Activated T-cell treated with anti-CD3 and anti-CD28 coated beads, Interleukin-2, amount 50 U/mL, for 4 hours (primary cell): ENCODE measurements around the gene STK4. TPM values are rescaled to one million over a fixed set of nuclear protein-coding genes. Genes with fewer than 3 reads are reported as not detected.
"Not testable (repeated sequence)": the region's sequence is repeated elsewhere in the genome, so short reads cannot be mapped to it uniquely, and the experiment has no call there.

ENCODE experiments used
- ATAC-seq, 2 donors: fragments of 200-7000 bp; cut with Tn5 transposase; one replicate each; pipeline ENCODE4 v1.10.0; 2021
- DNase-seq: peaks from one replicate; pipeline ENCODE4 v3.0.0-alpha.2; 2020
- H3K27me3 Mint-ChIP-seq: one replicate; pipeline ENCODE4 v1.8.0; 2021; ENCODE audit warnings: low read depth, mixed read lengths
- H3K36me3 Mint-ChIP-seq: one replicate; pipeline ENCODE4 v1.8.0; 2022; ENCODE audit warnings: mixed read lengths; ENCODE audit not compliant: insufficient read depth
- H3K4me1 Mint-ChIP-seq: one replicate; pipeline ENCODE4 v1.8.0; 2021; ENCODE audit warnings: low read depth, mixed read lengths
- H3K4me3 Mint-ChIP-seq: one replicate; pipeline ENCODE4 v1.8.0; 2021; ENCODE audit warnings: mild to moderate bottlenecking, moderate library complexity, mixed read lengths
- H3K9me3 Mint-ChIP-seq: one replicate; pipeline ENCODE4 v1.8.0; 2021; ENCODE audit warnings: mixed read lengths
- total RNA-seq, 3 donors: library from RNA; stranded (reverse); gene quantifications; one replicate each; pipeline ENCODE4 v1.2.1, GENCODE V29; 2021

The STK4 gene
- total RNA-seq, 3 donors from 2014 or later: 134 to 157 (median 149) TPM

GRCh38 chr20:45053430-45054351, 87.4 kb downstream of the STK4 start:
- Mint-ChIP-seq H3K36me3 (peaks cover 36% of the 10 kb centered on the region), H3K4me3 (no peak overlapping the region), H3K4me1 (peaks cover 82% of the 10 kb centered on the region), H3K27me3 (no peaks in the 10 kb centered on the region), H3K9me3 (no peaks in the 10 kb centered on the region)
- ATAC-seq: peak; percentile 21 to 29
- no peak for DNase-seq

- no peaks in the 10 kb centered on the region for H3K27me3 Mint-ChIP-seq
- ATAC-seq (peak in 1 of 2 donors; percentile 37), DNase-seq (no peak)
- H3K4me1 Mint-ChIP-seq: peaks cover 79% of the 10 kb centered on the region
- H3K9me3 Mint-ChIP-seq: no peaks in the 10 kb centered on the region
- H3K36me3 Mint-ChIP-seq: peaks cover 37% of the 10 kb centered on the region
- H3K4me3 Mint-ChIP-seq: no peak overlapping the region
These were observed 88.7 kb downstream of the STK4 start for GRCh38 chr20:45055056-45055455.

- no peak overlapping the region for H3K4me3 Mint-ChIP-seq
- peaks cover 39% of the 10 kb centered on the region for H3K36me3 Mint-ChIP-seq
- no peaks in the 10 kb centered on the region for H3K9me3 Mint-ChIP-seq
- H3K4me1 Mint-ChIP-seq: peaks cover 82% of the 10 kb centered on the region
- DNase-seq (no peak), ATAC-seq (no peak)
- H3K27me3 Mint-ChIP-seq: no peaks in the 10 kb centered on the region
These were observed 90.3 kb downstream of the STK4 start for GRCh38 chr20:45056473-45057173.

- Mint-ChIP-seq H3K4me3 (no peak overlapping the region), H3K36me3 (peaks cover 42% of the 10 kb centered on the region), H3K4me1 (peaks cover 75% of the 10 kb centered on the region), H3K9me3 (no peaks in the 10 kb centered on the region), H3K27me3 (no peaks in the 10 kb centered on the region)
- no peak for DNase-seq
- ATAC-seq: no peak
These were observed 92.0 kb downstream of the STK4 start for GRCh38 chr20:45058168-45058850.

GRCh38 chr20:45059022-45059728, 92.9 kb downstream of the STK4 start:
- no peaks in the 10 kb centered on the region for H3K27me3 Mint-ChIP-seq
- H3K9me3 Mint-ChIP-seq: no peaks in the 10 kb centered on the region
- H3K36me3 Mint-ChIP-seq: peaks cover 36% of the 10 kb centered on the region
- H3K4me3 Mint-ChIP-seq: no peak overlapping the region
- peaks cover 72% of the 10 kb centered on the region for H3K4me1 Mint-ChIP-seq
- no peak for DNase-seq
- ATAC-seq: peak; percentile 41 to 53

- no peaks in the 10 kb centered on the region for H3K27me3 Mint-ChIP-seq
- peaks cover 76% of the 10 kb centered on the region for H3K4me1 Mint-ChIP-seq
- peaks cover 34% of the 10 kb centered on the region for H3K36me3 Mint-ChIP-seq
These were observed 94.0 kb downstream of the STK4 start for GRCh38 chr20:45060294-45060693.

GRCh38 chr20:45061244-45061643, 94.9 kb downstream of the STK4 start:
- Mint-ChIP-seq H3K27me3 (no peaks in the 10 kb centered on the region), H3K4me1 (peaks cover 72% of the 10 kb centered on the region), H3K36me3 (peaks cover 29% of the 10 kb centered on the region), H3K4me3 (no peak overlapping the region), H3K9me3 (no peaks in the 10 kb centered on the region)
- no peak for DNase-seq
- peak; percentile 79 to 91 for ATAC-seq

More at GRCh38 chr20:45060294-45060693, 94.0 kb downstream of the STK4 start:
- no peaks in the 10 kb centered on the region for H3K9me3 Mint-ChIP-seq
- ATAC-seq: no peak
- DNase-seq: no peak
- H3K4me3 Mint-ChIP-seq: no peak overlapping the region

GRCh38 chr20:45063107-45063506, 96.8 kb downstream of the STK4 start:
- H3K27me3 Mint-ChIP-seq, ATAC-seq, H3K4me3 Mint-ChIP-seq, DNase-seq, H3K9me3 Mint-ChIP-seq: not testable (repeated sequence)
- peaks cover 76% of the 10 kb centered on the region for H3K4me1 Mint-ChIP-seq
- peaks cover 34% of the 10 kb centered on the region for H3K36me3 Mint-ChIP-seq

- Mint-ChIP-seq H3K4me3 (no peak overlapping the region), H3K36me3 (peaks cover 38% of the 10 kb centered on the region), H3K27me3 (no peaks in the 10 kb centered on the region), H3K9me3 (no peaks in the 10 kb centered on the region), H3K4me1 (peaks cover 77% of the 10 kb centered on the region)
- ATAC-seq: no peak
- DNase-seq: no peak
These were observed 98.5 kb downstream of the STK4 start for GRCh38 chr20:45064812-45065211.

GRCh38 chr20:45066372-45066771, 100.1 kb downstream of the STK4 start:
- DNase-seq (no peak), ATAC-seq (no peak)
- H3K4me1 Mint-ChIP-seq: peaks cover 77% of the 10 kb centered on the region
- H3K27me3 Mint-ChIP-seq: no peaks in the 10 kb centered on the region
- no peak overlapping the region for H3K4me3 Mint-ChIP-seq
- peaks cover 41% of the 10 kb centered on the region for H3K36me3 Mint-ChIP-seq
- H3K9me3 Mint-ChIP-seq: no peaks in the 10 kb centered on the region

- H3K9me3 Mint-ChIP-seq: no peaks in the 10 kb centered on the region
- no peaks in the 10 kb centered on the region for H3K27me3 Mint-ChIP-seq
- H3K4me3 Mint-ChIP-seq: no peak overlapping the region
- ATAC-seq (no peak), DNase-seq (no peak)
- peaks cover 42% of the 10 kb centered on the region for H3K36me3 Mint-ChIP-seq
- H3K4me1 Mint-ChIP-seq: peaks cover 74% of the 10 kb centered on the region
These were observed 100.8 kb downstream of the STK4 start for GRCh38 chr20:45067087-45067486.

GRCh38 chr20:45067558-45067957, 101.2 kb downstream of the STK4 start:
- ATAC-seq (no peak), DNase-seq (no peak)
- Mint-ChIP-seq H3K4me3 (no peak overlapping the region), H3K9me3 (no peaks in the 10 kb centered on the region), H3K36me3 (peaks cover 39% of the 10 kb centered on the region), H3K4me1 (peaks cover 72% of the 10 kb centered on the region), H3K27me3 (no peaks in the 10 kb centered on the region)

GRCh38 chr20:45069261-45069660, 102.9 kb downstream of the STK4 start:
- Mint-ChIP-seq H3K4me1 (peaks cover 69% of the 10 kb centered on the region), H3K36me3 (peaks cover 36% of the 10 kb centered on the region), H3K27me3 (no peaks in the 10 kb centered on the region), H3K9me3 (no peaks in the 10 kb centered on the region), H3K4me3 (no peak overlapping the region)
- DNase-seq (no peak), ATAC-seq (no peak)
